IMR-90 (cell line): ENCODE results near the gene SSX2IP.

Experiments used
- BHLHE40 ChIP-seq: fragments of 150-350 bp; IDR thresholded peaks from 2 replicates; pipeline ENCODE4 v1.6.1; 2016; ENCODE audit warnings: mild to moderate bottlenecking, low read depth, low read length
- CTCF ChIP-seq: conservative IDR thresholded peaks from 2 replicates; pipeline ENCODE4 v1.5.1; 2012; ENCODE audit warnings: mild to moderate bottlenecking, low read depth, low read length, improper control_type of control experiment
- RAD21 ChIP-seq: IDR thresholded peaks from 2 replicates; pipeline ENCODE4 v1.6.1; 2012; ENCODE audit warnings: low read length, improper control_type of control experiment

GRCh38 chr1:84620720-84621313 lies 69.4 kb downstream of the SSX2IP start:
- TF ChIP-seq CTCF: peak; percentile 63
- TF ChIP-seq RAD21: peak; percentile 49
- TF ChIP-seq BHLHE40: no peak
